Stomach smooth muscle (tissue), 2 donors: ENCODE data around the gene TBC1D9.

Experiments used
- H3K27ac ChIP-seq: one replicate; pipeline ENCODE4 v1.7.0; 2013; ENCODE audit warnings: mild to moderate bottlenecking, low read length, inconsistent platforms
- H3K27me3 ChIP-seq, 2 donors: one replicate each; pipeline ENCODE4 v1.7.0; 2013; ENCODE audit warnings: low read length in 2 of 2; ENCODE audit not compliant: insufficient read depth in 2 of 2, control insufficient read depth in 1 of 2
- H3K36me3 ChIP-seq, 2 donors: one replicate each; pipeline ENCODE4 v1.7.0; 2013; ENCODE audit warnings: low read length in 2 of 2; ENCODE audit not compliant: control insufficient read depth in 2 of 2, insufficient read depth in 2 of 2
- H3K4me1 ChIP-seq: one replicate; pipeline ENCODE4 v1.7.0; 2013; ENCODE audit warnings: low read length; ENCODE audit not compliant: control insufficient read depth, insufficient read depth
- H3K4me3 ChIP-seq, 2 donors: one replicate each; pipeline ENCODE4 v1.7.0; 2013; ENCODE audit warnings: low read length in 2 of 2
- H3K9ac ChIP-seq, 2 donors: one replicate each; pipeline ENCODE4 v1.7.0; 2013; ENCODE audit warnings: low read length in 2 of 2, mild to moderate bottlenecking in 1 of 2
- H3K9me3 ChIP-seq, 2 donors: one replicate each; pipeline ENCODE4 v1.7.0; 2013; ENCODE audit warnings: low read length in 2 of 2; ENCODE audit not compliant: control insufficient read depth in 2 of 2
- donor health status: healthy.
- donor health status: Pancreatic carcinoma.

The TBC1D9 gene

GRCh38 chr4:140635606-140636005, 120.6 kb downstream of the TBC1D9 start:
- Histone ChIP-seq H3K9ac (no peak overlapping the region), H3K9me3 (no peaks in the 10 kb centered on the region), H3K27ac (no peak overlapping the region), H3K27me3 (no peaks in the 10 kb centered on the region), H3K4me1 (no peaks in the 10 kb centered on the region), H3K4me3 (no peak overlapping the region), H3K36me3 (peaks cover 0 to 4% of the 10 kb centered on the region in 2 donors)

DNA sequence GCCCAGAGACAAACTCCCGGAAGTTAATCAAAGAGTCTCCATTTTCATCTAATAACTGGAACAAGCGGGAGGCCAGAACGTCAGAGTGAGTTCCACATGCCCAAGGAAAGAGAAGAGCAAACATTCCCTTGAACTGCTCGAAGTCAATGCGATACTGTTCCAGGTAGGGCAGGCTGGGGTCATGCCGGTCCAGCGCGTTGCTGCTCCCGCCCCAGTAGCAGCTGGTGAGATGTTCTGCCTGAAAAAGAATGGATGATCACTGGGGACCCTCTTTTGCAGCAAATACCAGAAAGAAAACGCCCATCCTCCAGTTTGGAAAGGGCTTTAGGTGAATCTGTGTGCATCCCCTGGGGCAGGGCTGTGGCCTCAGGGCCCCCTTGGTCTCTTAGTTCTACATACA, 122.2 kb downstream of the TBC1D9 start:
- Histone ChIP-seq H3K36me3 (peaks cover 0 to 4% of the 10 kb centered on the region in 2 donors), H3K4me3 (no peak overlapping the region), H3K4me1 (no peaks in the 10 kb centered on the region), H3K27me3 (no peaks in the 10 kb centered on the region), H3K27ac (no peak overlapping the region), H3K9ac (no peak overlapping the region), H3K9me3 (no peaks in the 10 kb centered on the region)

DNA sequence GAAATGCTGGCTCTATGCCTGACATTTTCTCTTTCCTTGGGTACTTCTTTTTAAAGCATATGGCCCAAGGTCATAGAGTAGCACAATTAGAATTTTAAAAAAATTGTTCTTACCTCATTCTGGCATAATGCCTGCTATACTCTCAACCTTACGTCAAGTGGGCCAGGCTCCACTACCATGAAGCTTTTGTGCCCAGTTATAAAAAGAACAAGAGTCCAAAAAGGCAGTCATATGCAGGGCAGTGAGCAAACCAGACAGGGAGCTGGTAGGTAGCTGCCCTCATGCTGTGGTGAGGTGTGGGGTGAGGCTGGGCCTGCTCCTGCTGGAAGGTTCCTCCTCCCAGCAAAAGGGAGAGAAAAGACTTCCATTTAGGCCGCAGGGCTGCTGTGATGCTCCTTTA, 123.1 kb downstream of the TBC1D9 start:
- H3K4me1 ChIP-seq, result no peaks in the 10 kb centered on the region
- H3K27me3 ChIP-seq, result no peaks in the 10 kb centered on the region
- H3K36me3 ChIP-seq, result peaks cover 0 to 4% of the 10 kb centered on the region in 2 donors
- H3K9ac ChIP-seq, result no peak overlapping the region
- H3K9me3 ChIP-seq, result no peaks in the 10 kb centered on the region
- H3K27ac ChIP-seq, result no peak overlapping the region
- no peak overlapping the region for H3K4me3 ChIP-seq

GRCh38 chr4:140630246-140630645, 125.9 kb downstream of the TBC1D9 start:
- H3K4me1 ChIP-seq, result no peaks in the 10 kb centered on the region
- no peak overlapping the region for H3K27ac ChIP-seq
- H3K27me3 ChIP-seq, result no peaks in the 10 kb centered on the region
- H3K4me3 ChIP-seq, result no peak overlapping the region
- no peak overlapping the region for H3K9ac ChIP-seq
- no peaks in the 10 kb centered on the region for H3K9me3 ChIP-seq
- H3K36me3 ChIP-seq, result peaks cover 0 to 4% of the 10 kb centered on the region in 2 donors

GRCh38 chr4:140628016-140628415, 128.2 kb downstream of the TBC1D9 start:
- no peak overlapping the region for H3K27ac ChIP-seq
- H3K4me3 ChIP-seq, result no peak overlapping the region
- H3K36me3 ChIP-seq, result no peaks in the 10 kb centered on the region
- H3K4me1 ChIP-seq, result no peaks in the 10 kb centered on the region
- H3K9me3 ChIP-seq, result no peaks in the 10 kb centered on the region
- H3K9ac ChIP-seq, result no peak overlapping the region
- no peaks in the 10 kb centered on the region for H3K27me3 ChIP-seq

DNA sequence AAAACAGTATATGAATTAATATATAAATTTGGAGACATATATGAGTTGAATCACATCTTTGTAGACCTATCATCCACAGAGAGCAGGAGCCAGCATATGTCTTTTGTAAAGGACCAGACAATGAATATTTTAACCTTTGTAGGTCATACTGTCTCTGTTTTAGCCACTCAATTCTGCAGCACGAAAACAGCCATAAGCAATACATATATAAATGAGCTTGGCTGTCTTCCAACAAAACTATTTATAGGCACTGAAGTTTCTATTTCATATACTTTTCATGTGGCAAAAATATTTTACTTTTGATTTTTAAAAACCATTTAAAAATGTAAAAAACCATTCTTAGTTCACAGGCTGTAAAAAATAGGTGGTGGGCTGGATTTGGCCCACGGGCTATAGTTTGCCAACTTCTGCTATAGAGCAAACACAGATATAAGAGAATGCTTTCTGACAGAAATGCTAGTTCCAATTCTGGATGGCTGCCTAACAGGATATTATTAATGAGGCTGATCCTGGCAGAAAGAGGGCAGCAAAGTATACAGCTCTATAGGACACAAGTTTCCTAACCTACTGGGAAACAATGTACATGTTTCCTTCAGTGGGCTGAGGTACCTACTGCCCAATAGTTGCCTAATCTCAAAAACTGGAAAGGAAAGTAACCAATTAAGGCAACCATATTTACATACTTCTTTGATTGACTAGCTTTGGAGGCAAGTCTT, 129.4 kb downstream of the TBC1D9 start:
- Histone ChIP-seq H3K4me3 (no peak overlapping the region), H3K27ac (no peak overlapping the region), H3K9me3 (no peaks in the 10 kb centered on the region), H3K9ac (no peak overlapping the region), H3K4me1 (no peaks in the 10 kb centered on the region), H3K36me3 (no peaks in the 10 kb centered on the region), H3K27me3 (no peaks in the 10 kb centered on the region)

GRCh38 chr4:140622333-140622958, 133.7 kb downstream of the TBC1D9 start:
- H3K36me3 ChIP-seq, result no peaks in the 10 kb centered on the region
- H3K27me3 ChIP-seq, result no peaks in the 10 kb centered on the region
- no peaks in the 10 kb centered on the region for H3K4me1 ChIP-seq

GRCh38 chr4:140621161-140621560, 135.0 kb downstream of the TBC1D9 start:
- Histone ChIP-seq H3K27ac (no peak overlapping the region), H3K27me3 (no peaks in the 10 kb centered on the region), H3K36me3 (no peaks in the 10 kb centered on the region), H3K9me3 (no peaks in the 10 kb centered on the region), H3K4me1 (no peaks in the 10 kb centered on the region), H3K9ac (no peak overlapping the region), H3K4me3 (no peak overlapping the region)

More at GRCh38 chr4:140622333-140622958, 133.7 kb downstream of the TBC1D9 start:
- no peaks in the 10 kb centered on the region for H3K9me3 ChIP-seq
- H3K27ac ChIP-seq, result no peak overlapping the region
- no peak overlapping the region for H3K9ac ChIP-seq
- H3K4me3 ChIP-seq, result no peak overlapping the region

- H3K36me3 ChIP-seq, result no peaks in the 10 kb centered on the region
- no peaks in the 10 kb centered on the region for H3K9me3 ChIP-seq
- H3K4me3 ChIP-seq, result no peak overlapping the region
- H3K9ac ChIP-seq, result no peak overlapping the region
- H3K27me3 ChIP-seq, result no peaks in the 10 kb centered on the region
- H3K4me1 ChIP-seq, result no peaks in the 10 kb centered on the region
- H3K27ac ChIP-seq, result no peak overlapping the region
Observed at GRCh38 chr4:140617499-140618248, 138.5 kb downstream of the TBC1D9 start.

GRCh38 chr4:140615451-140615850, 140.7 kb downstream of the TBC1D9 start:
- Histone ChIP-seq H3K4me1 (no peaks in the 10 kb centered on the region), H3K27me3 (no peaks in the 10 kb centered on the region), H3K27ac (no peak overlapping the region), H3K36me3 (no peaks in the 10 kb centered on the region), H3K9ac (no peak overlapping the region), H3K9me3 (no peaks in the 10 kb centered on the region), H3K4me3 (no peak overlapping the region)
